Medulla oblongata (tissue), 1 donor: Measurements from ENCODE around the gene IQSEC1.

Source experiments
- DNase-seq: peaks from one replicate; pipeline ENCODE4 v3.0.0-alpha.2; 2015; ENCODE audit errors: extremely low spot score

IQSEC1 gene

DNA sequence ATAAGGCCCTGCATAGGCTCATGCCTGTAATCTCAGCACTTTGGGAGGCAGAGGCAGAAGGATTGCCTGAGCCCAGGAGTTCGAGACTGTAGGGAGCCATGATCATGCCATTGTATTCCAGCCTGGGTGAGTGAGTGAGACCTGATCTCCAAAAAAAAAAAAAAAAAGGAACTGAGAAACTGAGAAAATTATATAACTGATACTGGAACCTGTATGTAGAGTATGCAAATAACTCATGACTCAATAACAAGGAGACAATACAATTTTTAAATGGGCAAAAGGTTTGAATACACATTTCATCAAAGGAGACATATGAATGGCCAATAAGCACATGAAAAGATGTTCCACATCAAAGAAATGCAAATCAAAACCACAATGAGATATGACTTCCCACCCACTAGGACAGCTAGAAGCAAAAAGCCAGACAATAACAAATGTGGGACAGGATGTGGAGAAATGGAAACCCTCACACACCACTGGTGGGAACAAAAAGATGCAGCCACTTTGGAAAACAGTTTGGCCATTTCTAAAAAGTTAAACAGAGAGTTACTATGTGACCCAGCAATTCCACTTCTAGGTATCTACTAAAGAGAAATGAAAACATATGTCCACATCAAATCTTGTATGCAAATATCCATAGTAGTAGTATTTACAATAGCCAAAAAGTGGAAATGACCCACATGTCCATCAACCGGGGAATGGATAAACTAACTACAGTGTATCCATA, 70.7 kb downstream of the IQSEC1 start:
- DNase-seq, result no peak

DNA sequence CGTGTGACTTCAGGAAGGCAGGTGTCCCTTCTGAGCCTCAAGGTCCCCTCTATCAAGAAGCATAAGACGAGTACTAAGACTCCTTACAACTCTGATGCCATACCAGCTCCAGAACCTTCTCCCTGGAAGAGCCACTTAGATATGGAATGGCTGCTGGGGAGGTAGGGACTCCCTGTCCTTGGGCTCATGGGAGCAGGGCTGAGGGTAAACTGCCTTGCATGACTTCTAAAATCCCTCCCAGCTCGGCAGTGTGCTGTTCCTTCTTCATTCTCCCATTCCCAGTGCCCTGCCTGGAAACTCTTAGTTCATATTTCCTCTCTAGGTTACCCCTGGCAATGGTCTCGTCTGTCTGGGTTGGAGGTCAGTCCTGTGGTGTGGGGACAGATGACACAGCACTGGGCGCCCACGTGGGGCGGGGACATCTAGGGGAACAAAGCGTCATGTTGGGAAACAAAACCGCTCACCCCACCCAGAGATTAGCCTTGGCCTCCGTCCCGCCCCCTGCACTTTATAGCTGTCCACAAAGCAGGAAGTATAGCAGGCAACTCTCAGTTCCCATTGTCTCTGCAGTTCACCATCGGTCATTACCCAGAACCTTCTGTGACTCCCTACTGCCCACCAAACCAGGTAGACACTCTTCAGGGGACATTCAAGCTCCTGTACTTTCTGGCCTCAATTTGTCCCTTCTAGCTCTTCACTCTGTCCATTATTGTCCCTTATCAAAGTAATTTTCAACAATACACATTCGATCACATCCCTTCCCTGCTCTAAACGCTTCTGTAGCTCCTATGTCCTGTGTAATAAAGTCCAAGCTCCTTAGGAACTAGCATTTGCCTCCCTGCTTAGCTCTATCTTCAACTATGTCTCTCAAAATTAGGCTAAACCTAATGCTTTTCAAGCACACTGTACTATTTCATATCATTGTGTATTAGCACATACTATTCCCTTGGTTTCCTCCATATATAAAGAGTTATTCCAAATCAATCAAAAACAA, 73.8 kb downstream of the IQSEC1 start:
- peak; percentile 88 for DNase-seq

DNA sequence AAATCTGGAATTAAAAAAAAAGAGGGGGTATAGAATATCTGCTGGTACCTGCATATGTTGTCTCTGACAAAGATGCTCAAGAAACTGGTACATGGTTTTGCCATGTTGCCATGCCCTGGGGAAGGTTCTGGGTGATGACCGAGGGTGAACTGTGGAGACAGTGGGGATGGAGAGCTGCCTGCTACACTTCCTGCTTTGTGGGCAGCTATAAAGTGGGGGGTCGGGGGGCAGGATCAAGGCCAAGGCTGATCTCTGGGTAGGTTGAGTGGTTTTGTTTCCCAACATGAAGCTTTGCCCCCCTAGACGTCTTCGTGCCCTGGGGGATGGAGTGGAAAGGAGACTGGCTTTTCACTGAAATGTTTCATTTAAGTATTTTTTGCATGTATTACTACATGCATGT, 74.6 kb downstream of the IQSEC1 start:
- DNase-seq, result no peak

DNA sequence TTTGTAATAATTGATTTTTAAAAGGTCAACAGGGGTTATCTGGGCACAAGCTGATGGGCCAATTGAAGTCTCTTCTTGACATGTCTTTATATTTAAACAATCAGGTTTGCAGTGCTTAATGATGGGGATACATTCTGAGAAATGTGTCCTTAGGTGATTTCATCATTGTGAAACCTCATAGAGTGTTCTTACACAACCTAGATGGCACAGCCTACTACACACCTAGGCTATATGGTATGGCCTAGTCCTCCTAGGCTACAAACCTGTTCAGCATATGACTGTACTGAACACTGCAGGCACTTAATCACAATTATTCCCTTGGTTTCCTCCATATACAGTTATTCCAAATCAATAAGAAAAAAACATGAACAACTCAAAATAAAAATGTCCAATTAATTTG, 75.8 kb downstream of the IQSEC1 start:
- no peak for DNase-seq

- no peak for DNase-seq
Measured at GRCh38 chr3:12996181-12996506, 77.1 kb downstream of the IQSEC1 start.

DNA sequence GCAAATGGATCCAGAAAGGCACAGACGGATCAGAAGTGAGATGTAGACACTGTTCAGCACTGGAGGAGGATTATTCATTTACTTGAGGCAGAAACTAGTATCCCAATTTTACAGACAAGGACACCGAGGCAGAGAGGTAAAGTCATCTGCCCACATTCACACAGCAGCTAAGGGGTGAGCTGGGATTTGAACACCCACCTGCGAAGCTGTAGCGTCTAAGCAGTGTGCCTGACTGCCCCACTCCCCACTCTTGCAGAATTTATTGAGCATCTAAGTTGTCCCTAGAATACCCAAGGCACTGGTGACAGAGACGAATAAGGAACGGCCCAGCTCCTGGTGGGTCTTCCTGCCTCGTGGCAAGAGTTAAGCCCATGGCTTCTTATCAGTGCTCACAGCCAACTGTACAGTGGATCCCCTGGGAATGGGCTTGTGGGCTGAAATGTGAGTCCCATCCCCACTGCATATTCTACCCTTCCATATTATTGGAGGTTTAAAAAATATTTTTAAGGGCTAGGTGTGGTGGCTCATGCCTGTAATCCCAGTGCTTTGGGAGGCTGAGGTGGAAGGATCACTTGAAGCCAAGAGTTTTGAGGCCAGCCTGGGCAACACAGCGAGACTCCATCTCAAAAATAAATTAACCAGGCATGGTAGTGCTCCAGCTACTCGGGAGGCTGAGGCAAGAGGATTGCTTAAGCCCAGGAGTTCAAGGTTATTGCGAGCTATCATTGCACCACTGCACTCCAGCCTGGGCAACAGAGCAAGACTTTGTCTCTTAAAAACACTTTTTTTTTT, 77.6 kb downstream of the IQSEC1 start:
- no peak for DNase-seq

GRCh38 chr3:12994607-12995388, 78.4 kb downstream of the IQSEC1 start:
- DNase-seq, result peak; percentile 91

GRCh38 chr3:12994357-12994606, 78.9 kb downstream of the IQSEC1 start:
- DNase-seq, result no peak

DNA sequence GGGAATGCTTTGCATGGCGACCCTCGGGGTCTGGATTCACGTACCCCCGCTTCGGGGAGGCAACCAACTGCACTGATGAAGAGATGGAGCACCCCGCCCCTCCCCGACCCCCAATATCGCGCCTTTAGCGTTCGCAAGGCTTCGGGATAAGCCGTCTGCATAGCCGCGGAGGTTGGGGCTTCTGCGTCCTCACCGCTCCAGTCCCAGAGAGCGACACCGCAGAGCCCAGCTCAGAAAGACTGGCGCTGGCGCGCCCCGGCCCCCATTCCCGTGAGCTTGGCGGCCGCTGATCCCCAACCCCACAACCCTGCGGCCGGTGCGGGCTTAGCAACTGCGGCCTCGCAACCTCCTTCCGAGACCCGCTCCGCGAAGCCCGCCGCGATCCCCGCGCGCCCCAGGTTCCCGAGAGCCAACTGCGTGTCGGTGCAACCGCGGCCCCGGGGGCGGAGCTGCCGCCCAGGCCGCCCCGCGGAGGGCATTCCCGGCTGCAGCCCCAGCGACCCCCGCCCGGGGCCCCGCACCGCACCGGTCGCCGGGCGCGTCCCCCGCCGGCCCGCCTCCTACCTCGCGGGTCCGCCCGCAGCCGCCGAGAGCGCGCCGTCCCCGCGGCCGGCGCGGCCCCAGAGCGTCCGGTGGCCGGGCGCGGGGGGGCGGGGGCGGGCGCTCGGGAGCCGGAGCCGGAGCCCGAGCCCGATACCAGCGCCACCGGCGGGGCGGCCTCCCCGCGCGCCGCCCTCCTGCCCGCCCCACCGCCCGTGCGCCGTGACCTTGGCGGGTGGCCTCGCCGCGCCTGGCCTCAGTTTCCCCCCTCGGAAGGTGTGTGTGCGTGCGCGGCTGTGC, 79.5 kb downstream of the IQSEC1 start:
- no peak for DNase-seq

DNA sequence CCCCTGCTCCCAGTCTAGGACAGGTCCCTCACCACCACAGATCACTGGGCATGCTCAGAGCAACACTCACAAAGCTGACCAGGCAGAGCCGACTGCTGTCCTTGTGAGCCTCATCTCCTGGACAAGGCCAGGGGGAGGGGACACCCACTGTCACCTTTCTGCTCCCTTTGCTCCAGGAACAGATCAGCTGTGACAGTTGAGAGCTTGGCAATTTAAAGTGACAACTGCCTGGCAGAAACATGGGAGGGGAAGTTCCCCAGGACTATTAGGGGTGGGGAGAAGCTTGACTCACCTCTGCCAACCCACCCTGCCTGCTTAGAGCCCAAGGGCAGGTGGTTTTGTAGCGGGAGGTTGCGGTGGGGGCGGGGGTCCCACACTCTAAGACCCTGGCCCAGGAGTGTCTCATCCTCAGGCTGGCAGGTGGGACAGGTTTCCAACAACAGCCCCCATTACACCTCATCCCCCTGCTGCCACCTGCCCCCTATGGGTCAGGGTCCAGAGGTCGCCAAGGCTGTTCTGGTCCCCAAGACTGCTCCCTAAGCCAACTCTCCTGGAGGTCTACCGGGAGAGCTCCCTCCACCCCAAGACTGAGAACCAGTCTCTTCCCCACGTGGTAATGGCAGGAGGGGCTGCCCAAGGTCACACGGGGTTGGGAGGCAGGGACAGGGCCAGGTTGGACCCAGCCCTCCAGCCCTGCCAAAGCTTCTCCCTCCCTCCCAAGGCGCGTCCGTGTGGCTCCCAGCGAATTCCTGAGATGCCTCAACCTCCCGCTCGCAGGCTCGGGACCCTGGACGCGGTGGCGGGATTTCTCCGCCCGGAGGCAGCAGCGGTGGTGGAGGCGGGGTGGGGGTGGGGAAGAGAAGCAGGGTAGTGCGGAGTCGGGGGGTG, 80.4 kb downstream of the IQSEC1 start:
- DNase-seq, result no peak

DNA sequence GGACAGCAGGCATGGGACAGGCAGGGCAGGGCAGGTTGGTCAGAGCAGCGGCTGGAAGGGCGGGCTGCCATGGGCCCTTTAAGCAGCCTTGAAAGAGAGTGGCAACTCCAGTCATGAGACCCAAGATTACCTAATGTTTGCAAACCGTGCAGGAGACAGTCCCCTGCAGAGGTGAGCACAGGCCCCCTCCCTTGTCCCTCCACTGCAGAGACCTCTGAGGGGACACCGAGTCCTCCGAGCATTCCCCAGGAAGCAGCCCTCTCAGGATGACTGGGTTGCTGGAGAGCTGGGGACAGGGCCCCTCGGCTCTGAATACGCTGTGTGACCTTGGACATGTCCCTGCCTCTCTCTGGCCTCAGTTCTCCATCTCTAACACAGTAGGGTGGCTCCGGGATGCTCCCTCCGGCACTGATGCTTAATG, 81.4 kb downstream of the IQSEC1 start:
- DNase-seq, result no peak

DNA sequence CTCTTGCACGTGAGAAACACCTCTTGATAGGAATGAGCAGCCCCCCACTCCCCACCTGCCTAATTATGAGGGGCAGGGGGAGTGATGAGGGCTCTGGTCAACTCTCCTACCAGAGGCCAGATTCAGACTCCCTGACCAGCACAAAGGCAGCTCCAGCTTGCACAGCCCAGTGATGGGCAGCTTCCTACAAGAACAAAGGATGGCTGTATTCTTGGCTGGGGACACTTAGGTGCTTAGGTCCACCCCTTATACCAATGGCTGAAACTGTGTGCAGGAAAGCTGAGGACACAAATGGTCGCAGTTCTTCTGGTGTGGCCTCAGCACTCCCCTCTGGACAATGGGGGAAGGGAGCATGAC, 81.8 kb downstream of the IQSEC1 start:
- DNase-seq, result peak; percentile 66

- DNase-seq, result no peak
Measured at GRCh38 chr3:12990781-12991480, 82.3 kb downstream of the IQSEC1 start.

- DNase-seq, result no peak
Measured at GRCh38 chr3:12990306-12990705, 82.9 kb downstream of the IQSEC1 start.

DNA sequence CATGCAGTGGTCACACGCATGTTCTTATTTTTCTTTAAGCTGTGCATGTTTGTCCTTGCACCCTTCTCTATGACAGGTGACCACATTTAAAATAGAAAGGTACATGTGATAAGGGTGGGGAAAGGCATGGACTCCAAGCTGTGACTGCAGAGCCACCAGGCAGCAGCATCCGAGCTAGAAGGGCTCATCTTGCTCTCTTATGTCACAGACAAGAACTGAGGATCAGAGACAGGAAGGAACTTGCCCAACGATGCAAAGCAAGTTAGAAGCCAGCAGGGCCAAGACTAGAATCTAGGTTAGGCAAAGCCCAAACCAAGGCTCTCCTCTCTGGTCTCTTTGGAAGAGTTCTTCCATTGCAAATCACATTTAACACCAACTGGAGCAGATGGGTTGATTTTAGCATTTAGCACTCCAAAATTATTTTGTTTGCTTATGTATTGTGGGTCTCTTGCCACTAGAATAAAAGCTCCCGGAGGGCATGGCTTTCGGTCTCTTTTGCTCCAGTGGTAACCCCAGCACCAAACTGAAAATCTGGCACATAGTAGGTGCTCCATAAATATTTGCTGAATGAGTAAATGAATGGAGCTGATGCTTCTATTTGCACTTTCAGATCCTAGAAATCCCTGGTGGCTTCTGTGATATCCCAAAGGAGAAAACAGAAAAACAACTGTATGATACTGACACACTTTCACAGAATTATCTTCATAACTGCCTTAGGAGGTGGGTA, 84.3 kb downstream of the IQSEC1 start:
- DNase-seq, result no peak

- DNase-seq, result no peak
Measured at GRCh38 chr3:12987602-12988001, 85.6 kb downstream of the IQSEC1 start.

GRCh38 chr3:12986986-12987385, 86.2 kb downstream of the IQSEC1 start:
- no peak for DNase-seq

DNA sequence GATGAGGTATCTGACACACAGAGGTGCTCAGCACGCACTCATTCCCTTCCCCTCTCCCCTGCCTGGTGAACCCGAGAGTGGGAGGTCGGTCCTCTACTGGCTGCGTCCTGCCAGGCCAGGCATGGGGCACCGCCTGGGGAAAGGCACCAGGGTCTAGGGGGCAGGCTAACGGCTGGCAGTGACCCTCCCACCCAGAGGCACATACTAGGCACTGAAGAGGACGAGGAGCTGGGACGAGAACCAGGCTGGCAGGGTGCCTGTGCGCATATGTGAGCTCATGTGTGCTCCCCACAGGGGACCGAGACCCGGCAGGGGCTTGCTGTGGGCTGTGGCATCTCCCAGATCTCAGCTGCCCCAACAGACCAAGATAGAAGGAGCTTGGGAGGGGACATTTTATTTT, 86.7 kb downstream of the IQSEC1 start:
- DNase-seq, result no peak

DNA sequence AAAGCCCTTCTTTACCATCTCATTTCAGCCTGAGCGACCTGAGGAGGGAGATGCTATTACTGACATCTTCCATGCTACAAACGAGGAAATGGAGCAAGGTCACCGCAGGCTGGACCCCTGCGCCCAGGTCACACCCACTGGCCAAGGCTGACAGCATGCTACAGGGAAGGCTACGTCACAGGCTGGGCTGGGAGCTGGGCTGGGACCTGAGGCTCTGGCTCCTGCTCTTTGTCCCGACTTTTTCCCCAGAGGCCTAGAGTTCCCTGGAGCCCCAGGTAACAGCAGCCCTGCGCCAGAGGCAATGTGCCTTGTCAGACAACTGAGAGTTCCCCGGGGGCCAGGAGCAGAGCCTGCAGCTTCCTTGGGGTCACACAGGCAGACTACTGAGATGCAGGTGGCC, 87.2 kb downstream of the IQSEC1 start:
- no peak for DNase-seq
